RCC 7860 (cell line): ENCODE data around the gene VAMP2.
A peak's percentile ranks its signal among the peaks of the same experiment; 100 is the strongest.

Source experiments
- DNase-seq: peaks from one replicate; pipeline ENCODE4 v3.0.0-alpha.2; 2015; ENCODE audit warnings: low spot score
- FAIRE-seq: peaks from 2 replicates; lab custom pipeline; 2012; peaks lifted over from hg19 to GRCh38; lab: Jason Lieb, UNC

The VAMP2 gene

DNA sequence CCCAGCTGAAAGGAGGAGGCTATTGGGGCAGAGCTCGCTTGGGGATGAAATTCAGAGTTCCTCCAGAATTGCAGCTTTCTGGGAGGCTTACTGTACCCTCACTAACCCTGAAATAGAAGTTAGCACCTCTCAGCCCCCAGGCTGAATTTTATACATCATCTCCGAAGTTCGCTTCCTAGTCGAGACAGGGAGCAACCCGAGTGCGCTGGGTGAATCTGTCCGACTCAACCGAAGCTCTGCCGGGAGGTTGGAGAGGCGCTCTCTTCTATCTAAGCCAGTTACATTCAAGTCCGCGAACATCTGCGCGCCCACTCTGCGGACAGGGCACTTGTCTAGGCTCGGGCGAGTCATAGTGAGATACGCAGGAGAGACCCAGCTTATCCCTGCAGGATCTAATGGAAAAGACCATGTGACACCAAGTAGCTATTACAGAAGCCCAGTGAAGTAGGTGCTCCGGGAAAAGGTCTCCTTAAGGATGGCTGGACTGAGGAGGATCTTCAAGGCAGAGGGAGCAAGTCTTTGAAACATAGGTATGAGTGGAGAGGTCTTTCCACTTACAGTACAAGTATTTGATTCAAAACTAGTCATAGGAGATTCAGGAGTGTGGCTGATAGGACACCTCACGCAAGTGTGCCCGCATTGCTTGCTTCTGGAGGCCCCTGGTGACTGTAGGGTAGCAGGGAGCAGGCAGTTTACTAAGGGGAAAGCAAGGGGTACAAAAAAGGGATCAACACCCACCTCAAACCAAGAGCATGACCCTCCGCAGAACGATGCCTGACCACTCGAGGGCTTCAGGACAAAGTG lies 38.2 kb downstream of the VAMP2 start:
- FAIRE-seq (no peak), DNase-seq (no peak)

GRCh38 chr17:8123695-8124349 lies 38.9 kb downstream of the VAMP2 start, which contains the start of gene HES7:
Gene HES7, minus strand, starts transcription at chr17:8124106. Its CDS starts 22 bp downstream, at chr17:8124084.
- FAIRE-seq (no peak), DNase-seq (no peak)

DNA sequence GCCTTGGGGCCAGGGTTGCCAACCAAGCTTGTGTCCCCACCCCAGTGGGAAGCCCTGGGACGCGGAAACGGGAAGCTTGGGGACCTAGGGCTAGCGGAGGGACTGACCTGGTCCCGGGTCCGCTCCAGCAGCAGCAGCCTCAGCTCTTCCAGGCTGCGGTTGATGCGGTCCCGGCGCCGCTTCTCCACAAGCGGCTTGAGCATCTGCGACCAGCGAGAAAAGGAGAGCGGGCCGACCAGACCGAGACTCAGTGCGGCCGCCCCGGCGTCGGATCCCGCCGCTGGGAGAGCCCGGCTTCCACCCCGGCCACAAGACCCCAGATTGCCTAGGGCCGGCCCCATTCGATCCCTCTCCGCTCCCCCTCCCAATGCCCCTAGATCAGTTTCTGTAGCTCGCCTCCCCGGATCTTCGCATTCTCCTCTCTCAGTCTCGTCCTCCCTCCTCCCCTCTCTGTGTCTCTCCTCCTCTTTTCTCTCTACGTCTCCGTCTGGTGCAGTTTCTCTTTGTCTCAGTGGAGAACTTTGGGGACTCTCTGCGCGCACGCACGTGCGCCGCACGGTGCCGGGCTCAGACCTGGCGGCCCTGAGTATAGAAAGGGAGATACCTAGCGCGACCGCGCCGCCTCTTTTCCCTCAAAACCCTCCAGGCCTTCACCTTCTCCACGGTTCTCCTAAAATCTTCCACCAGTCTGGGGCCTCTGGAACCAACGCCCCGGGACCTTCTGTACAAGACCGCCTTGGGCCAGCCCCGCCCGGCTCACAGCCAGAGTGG lies 39.6 kb downstream of the VAMP2 start:
- FAIRE-seq (no peak), DNase-seq (no peak)

DNA sequence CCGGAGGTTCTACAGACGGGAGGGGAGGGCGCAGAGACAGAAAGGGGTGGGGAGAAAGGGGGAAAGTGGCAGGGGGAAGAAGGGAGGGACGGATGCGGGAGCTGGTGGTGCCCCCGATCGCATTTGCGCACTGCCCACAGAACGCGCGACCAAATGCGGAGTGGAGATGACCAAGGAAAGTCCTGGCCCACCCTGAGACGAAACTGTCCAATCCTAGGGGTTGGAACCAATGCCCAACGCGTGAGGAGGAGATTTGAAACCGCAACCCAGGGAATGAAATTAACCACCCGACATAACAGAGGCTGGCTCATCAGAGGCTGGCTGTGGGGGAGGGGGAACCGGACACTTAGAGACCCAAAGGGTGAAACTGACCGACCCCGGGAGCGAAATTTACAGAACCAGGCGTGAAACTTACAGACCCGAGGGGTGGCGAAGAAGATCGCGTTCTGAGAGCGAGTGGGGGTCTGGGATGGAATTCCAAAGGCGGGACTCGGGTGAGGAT lies 40.3 kb downstream of the VAMP2 start:
- FAIRE-seq (no peak), DNase-seq (peak; percentile 44)

GRCh38 chr17:8121681-8122421 lies 40.9 kb downstream of the VAMP2 start:
- DNase-seq (peak; percentile 41), FAIRE-seq (no peak)

DNA sequence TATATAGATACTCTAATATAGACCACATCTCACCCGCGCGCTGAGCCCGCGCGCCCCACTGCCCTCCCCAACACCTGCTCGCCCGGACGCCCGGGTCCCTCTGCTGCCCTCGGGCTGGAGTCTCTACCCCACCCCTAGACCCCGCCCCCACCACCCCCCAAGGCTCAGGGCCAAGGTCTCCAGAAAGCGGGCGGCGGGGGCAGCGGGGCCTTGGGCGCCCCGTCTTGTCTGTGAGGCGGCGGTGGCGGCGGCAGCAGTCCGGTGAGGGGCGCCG lies 41.4 kb downstream of the VAMP2 start:
- no peak for DNase-seq
- FAIRE-seq: no peak

DNA sequence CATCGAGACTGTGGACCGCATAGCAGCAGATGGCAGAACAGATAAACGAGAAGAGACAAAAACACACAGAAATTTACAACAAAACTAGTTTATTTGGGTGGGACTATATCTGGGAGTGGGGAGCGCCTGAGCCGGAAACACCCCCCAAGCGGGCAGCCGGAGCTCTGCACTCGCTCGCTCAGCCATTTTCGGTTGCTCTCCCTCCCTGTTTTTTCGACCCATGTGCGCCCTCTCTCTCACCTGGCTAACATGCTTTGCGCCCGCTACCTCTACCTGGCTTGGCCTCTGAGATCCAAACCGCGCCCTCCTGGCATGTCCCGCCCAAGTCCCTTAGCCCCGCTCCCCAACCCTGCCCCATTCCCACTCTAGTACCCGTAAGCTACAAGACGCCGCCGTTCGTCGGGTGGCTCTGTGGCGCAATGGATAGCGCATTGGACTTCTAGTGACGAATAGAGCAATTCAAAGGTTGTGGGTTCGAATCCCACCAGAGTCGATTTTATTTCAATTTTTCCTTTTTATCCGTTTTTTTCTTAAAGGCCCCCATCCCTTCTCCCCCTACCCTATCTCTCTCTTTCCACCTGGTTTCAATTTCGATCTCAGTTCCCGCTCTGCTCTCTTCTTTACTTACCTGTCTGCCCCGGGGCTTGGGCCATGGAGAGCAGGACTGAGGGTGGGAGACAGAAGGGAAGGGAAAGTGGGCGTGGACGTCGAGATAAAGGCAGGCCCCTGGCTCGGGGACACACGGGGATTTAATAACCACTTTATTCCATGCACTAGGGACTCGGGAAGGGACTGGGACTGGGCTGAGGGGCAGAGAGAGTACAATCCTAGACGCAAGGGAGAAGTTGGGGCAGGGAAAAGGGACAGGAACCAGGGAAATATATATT lies 42.0 kb downstream of the VAMP2 start:
- FAIRE-seq (no peak), DNase-seq (peak; percentile 64)

DNA sequence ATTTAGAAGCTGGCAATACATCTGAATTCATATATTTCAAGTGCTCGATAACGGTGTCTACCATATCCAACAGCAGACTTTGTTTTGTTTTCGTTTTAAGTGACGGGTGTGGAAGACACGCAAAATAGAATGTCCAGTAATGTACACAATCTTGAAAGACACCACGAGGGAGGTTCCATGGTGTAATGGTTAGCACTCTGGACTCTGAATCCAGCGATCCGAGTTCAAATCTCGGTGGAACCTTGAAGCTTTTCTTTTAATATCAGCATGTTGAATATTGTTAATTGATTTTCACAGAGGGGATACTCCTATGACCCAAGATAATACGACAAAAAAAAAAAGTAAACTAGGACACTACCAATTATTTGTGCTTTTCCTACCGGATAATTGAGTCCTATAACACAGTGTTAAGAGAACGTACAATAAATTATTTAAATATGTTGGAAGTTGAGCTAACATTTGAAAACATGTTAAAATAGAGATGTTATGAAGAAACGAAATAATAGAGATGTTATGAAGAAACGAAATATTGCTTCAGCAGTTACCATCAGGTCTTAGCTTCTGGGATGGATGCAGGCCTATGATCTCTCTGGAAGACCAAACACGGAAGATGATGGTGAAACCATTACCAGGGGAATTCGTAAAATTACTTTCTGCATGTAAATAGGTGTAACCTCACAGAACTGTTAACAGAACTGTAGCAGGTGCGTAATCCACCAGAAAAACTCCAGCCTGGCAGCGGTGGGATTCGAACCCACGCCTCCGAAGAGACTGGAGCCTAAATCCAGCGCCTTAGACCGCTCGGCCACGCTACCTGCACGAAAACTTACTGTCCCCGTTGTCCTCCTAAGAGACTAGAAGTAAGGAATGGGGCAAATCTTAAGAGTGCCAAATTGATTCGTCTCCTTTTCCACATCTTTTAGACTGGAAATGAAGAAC lies 42.9 kb downstream of the VAMP2 start:
- FAIRE-seq: peak; percentile 77
- peak; percentile 95 for DNase-seq

- DNase-seq: peak; percentile 74
- no peak for FAIRE-seq
Observed at GRCh38 chr17:8118769-8119580, 43.8 kb downstream of the VAMP2 start.

GRCh38 chr17:8117980-8118768 lies 44.6 kb downstream of the VAMP2 start, which contains the start of gene ALOXE3:
Gene ALOXE3, minus strand, starts transcription at chr17:8118514. Its CDS starts 524 bp downstream, at chr17:8117990.
- no peak for FAIRE-seq
- DNase-seq: peak; percentile 84

DNA sequence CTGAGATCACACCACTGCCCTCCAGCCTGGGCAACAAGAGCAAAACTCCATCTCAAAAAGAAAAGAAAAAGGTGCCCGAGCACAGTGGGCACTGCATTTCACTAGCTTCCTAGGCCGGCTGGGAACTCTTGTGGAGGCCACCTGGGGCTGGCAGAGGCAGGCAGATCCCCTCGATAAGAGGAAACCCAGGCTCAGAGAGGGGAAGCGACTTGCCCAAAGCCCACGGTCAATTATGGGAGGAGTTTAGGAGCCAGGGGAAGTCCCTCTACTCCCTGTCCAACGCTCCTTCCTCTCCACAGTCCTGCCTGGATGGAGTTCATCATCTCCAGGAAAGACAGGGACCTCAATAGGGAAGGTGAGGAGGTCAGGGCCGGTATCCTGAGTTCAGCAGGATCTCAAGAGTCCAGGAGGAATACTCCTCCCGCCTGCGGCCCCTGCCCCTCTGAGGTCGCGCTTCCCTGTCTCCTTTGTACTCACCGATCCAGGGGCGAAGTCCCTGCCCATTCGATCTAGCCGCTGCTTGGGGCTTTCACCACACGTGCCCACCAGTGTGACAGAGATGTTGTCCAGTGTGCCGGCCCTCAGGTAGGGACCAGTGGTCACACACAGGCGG lies 45.3 kb downstream of the VAMP2 start:
- FAIRE-seq (no peak), DNase-seq (no peak)

DNA sequence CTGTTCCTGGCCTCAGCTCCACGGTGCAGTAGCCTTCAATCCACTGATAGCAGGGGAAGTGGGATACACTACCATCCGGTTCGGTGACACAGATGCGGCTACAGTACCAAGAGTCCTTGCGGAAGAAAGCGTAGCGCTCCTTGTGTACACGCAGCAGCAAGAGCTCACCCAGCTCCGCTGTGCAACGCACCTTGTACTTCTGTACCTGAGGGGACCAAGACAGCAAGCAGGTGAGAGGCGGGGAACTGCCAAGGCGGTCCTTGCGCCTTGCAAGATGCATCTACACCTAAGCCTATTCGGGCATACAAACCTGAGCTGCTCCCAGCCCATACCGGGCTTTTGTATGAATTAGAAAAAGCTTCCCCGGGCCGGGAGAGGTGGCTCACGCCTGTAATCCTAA lies 46.0 kb downstream of the VAMP2 start:
- DNase-seq (no peak), FAIRE-seq (no peak)

DNA sequence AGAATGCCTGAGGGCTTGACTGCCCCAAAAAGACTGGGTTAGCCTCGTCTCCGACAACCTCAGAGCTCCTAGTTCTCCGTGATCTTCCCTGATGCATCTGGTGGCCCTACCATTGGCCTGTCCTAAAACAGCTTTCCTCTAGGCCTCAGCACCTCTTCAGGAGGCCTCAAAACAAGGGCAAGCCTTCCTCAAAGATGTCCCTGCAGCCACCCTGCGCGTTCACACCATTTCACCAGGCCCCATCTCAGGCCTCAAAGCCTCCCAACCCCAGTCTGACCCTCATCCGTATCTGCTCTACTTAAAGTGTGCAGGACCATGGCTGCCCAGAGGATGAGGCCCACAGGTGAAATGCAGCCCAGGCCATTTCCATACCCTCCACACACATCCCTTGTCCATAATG lies 51.8 kb downstream of the VAMP2 start:
- FAIRE-seq: no peak
- no peak for DNase-seq

DNA sequence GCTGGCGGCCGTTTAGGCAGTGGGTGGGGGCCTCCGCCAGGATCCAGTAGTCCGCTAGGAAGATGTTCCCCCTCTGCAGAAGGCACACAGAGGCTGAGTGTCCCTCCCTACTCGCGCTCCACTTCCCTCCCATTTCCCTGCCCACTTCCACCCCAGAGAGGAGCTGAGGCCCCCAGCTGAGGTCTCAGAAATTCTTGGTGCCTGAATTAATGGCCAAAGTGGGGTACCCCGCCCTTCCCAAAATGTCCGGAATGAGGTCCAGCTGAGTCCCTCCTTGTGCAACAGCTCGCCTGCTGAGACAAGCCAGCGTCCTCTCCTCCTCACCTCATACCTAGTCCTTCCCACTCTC lies 52.3 kb downstream of the VAMP2 start:
- no peak for FAIRE-seq
- no peak for DNase-seq

GRCh38 chr17:8109661-8110455 lies 52.9 kb downstream of the VAMP2 start:
- no peak for DNase-seq

More at GRCh38 chr17:8109661-8110455, 52.9 kb downstream of the VAMP2 start:
- no peak for FAIRE-seq
